BJ (cell line): ENCODE data around the gene FUNDC2. TPM values are rescaled to one million over a fixed set of nuclear protein-coding genes. Genes with fewer than 3 reads are reported as not detected.
"Not testable (repeated sequence)": the region's sequence is repeated elsewhere in the genome, so short reads cannot be mapped to it uniquely, and the experiment has no call there.

Source experiments
- CTCF ChIA-PET: fragments of 350-600 bp; formaldehyde crosslinking; extraction: SDS; loops from one replicate; lab custom pipeline; 2021; ENCODE audit warnings: antibody characterized with exemption, inconsistent platforms; lab: Yijun Ruan, JAX
- POLR2A ChIA-PET: fragments of 300-600 bp; sonication (Branson Sonifier 250); formaldehyde crosslinking; extraction: SDS; loops from one replicate; lab custom pipeline; 2021; ENCODE audit warnings: antibody characterized with exemption; lab: Charles Lee
- DNase-seq: peaks from one replicate; pipeline ENCODE4 v3.0.0-alpha.2; 2011; ENCODE audit warnings: low read depth
- H3K27me3 ChIP-seq: 2 replicates; pipeline ENCODE4 v1.6.0; 2011; ENCODE audit warnings: low read length; ENCODE audit not compliant: control insufficient read depth, insufficient read depth
- H3K36me3 ChIP-seq: 2 replicates; pipeline ENCODE4 v1.5.1; 2011; ENCODE audit warnings: low read length; ENCODE audit not compliant: control insufficient read depth, insufficient read depth
- H3K4me3 ChIP-seq: 2 replicates; pipeline ENCODE4 v1.5.1; 2011; ENCODE audit warnings: low read depth, mild to moderate bottlenecking, control low read depth, low read length
- polyA plus RNA-seq: library from polyadenylated mRNA; depleted of rRNA; stranded (reverse); fragments of >200 nt; gene quantifications from 2 replicates; pipeline ENCODE4 v1.2.3, GENCODE V29; 2011
- TF ChIP-seq, protein P1 (sequence below): IDR thresholded peaks from 2 replicates; pipeline ENCODE4 v1.5.1; 2011; ENCODE audit warnings: low read depth, mild to moderate bottlenecking, control low read depth, inconsistent platforms, low read length, moderate library complexity; ENCODE audit not compliant: insufficient read depth

FUNDC2 gene
- polyA plus RNA-seq, 1 experiment = 65.2 TPM

DNA sequence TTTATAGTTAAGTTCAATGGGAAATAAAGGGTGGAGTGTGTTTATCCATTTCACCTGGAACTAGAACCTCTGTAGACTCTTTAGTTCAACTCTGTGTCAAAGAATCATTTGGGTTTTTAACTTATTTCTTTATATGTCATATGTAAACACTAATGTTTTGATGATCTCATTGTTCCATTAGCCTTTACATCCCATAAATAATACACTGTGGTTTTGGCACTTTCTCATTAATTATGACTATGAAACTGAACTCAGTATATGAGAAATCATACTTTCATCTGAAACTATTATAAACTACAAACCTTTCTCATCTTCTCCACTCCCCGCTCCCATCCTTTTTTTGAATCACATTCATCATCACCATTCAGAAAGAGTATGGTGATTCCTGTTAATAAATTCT lies 35.2 kb upstream of the FUNDC2 start:
- POLR2A ChIA-PET = no interaction called here
- H3K36me3 ChIP-seq = no peaks in the 10 kb centered on the region
- DNase-seq = no peak
- no peak overlapping the region for H3K4me3 ChIP-seq
- CTCF ChIA-PET = no interaction called here
- TF ChIP-seq, protein P1, sequence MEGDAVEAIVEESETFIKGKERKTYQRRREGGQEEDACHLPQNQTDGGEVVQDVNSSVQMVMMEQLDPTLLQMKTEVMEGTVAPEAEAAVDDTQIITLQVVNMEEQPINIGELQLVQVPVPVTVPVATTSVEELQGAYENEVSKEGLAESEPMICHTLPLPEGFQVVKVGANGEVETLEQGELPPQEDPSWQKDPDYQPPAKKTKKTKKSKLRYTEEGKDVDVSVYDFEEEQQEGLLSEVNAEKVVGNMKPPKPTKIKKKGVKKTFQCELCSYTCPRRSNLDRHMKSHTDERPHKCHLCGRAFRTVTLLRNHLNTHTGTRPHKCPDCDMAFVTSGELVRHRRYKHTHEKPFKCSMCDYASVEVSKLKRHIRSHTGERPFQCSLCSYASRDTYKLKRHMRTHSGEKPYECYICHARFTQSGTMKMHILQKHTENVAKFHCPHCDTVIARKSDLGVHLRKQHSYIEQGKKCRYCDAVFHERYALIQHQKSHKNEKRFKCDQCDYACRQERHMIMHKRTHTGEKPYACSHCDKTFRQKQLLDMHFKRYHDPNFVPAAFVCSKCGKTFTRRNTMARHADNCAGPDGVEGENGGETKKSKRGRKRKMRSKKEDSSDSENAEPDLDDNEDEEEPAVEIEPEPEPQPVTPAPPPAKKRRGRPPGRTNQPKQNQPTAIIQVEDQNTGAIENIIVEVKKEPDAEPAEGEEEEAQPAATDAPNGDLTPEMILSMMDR = no peak
- no peaks in the 10 kb centered on the region for H3K27me3 ChIP-seq

DNA sequence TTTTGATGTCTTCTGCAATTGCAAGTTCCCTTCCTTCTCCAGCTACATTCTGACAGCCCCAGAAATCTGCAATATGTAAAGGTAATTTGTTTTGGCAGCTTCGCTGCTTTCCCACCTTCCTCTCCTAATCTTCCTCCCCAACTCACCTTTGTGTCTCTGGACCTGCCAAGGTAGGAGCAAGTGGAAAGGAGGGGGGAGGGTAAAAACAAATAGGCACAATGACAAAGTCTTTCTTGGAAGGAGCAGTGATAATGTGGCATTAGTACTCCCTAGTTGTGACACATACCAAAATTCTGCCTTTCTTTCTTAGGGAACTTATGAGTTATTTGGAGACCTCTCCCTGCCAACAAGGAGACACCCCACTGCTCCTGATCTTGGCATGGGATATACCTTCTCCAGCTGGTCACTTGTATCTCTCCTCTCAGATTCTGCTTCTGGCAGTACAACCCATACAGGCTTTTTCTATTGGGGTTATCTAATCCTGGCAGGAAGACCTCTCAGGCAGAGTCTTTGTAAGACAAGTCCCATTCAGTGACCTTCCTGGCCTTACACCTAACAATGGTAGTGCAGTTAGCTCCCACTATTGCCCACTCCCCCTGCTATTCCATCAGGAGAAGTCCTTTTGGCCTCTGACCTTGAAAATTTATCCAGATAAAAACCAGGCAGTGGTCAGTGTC lies 28.3 kb upstream of the FUNDC2 start:
- DNase-seq = no peak
- Histone ChIP-seq H3K4me3 (no peak overlapping the region), H3K36me3 (no peaks in the 10 kb centered on the region), H3K27me3 (no peaks in the 10 kb centered on the region)
- ChIA-PET CTCF (no interaction called here), POLR2A (no interaction called here)
- TF ChIP-seq, protein P1 = no peak

DNA sequence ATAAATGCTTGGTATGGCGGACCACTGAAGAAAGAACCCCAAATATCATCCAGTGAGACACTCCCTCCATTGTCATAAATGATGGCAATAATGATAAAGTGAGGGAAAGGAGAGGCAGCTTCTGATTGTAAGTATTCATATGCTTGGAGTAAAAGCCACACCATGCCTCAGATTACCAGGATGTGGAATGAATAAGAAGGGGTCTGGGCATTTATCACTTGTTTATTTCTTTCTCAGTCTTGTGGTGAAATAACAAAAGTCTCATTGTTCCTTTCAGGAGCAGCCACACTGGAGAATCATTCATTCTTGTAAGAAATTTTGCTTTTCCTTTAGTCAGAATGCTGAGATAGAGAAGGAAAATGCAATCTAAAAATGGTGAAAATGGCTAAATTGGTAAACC lies 25.8 kb upstream of the FUNDC2 start:
- Histone ChIP-seq H3K4me3 (no peak overlapping the region), H3K27me3 (no peaks in the 10 kb centered on the region), H3K36me3 (no peaks in the 10 kb centered on the region)
- POLR2A ChIA-PET = no interaction called here
- CTCF ChIA-PET = no interaction called here
- DNase-seq = no peak
- TF ChIP-seq, protein P1 = no peak

DNA sequence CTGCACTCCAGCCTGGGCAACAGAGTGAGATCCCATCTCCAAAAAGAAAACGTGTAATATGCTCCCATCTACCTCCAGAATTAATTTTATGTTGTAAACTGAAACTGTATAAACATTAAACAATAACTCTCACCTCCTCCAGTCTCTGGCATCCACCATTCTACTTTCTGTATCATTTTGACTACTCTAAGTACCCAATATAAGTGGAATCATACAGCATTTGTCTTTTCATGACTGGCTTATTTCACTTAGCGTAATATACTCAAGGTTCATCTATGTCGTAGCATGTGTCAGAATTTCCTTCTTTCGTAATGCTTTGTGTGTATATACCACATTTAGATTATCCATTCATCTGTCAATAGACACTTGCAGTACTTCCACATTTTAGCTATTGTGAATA lies 24.8 kb upstream of the FUNDC2 start:
- POLR2A ChIA-PET = no interaction called here

DNA sequence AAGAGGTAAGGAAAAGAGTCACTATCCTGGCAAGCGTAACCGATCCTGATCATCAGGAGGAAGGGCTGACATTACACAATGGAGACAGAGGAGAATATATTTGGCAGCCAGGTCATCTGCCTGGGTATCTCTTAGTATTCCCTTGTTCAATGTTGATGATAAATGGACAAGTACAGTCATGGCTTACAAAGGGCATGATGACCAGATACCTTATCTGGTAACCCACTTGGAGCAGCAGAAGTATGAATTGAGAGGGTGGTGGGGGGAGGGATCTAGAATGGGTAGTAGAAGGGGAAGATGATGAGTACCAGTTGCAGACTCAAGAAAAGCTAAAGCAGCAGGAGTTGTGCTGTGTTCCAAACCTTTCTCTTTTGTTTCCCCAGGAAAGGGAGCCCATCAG lies 21.5 kb upstream of the FUNDC2 start:
- TF ChIP-seq, protein P1 = no peak
- Histone ChIP-seq H3K27me3 (no peaks in the 10 kb centered on the region), H3K36me3 (no peaks in the 10 kb centered on the region), H3K4me3 (no peak overlapping the region)
- ChIA-PET POLR2A (no interaction called here), CTCF (no interaction called here)
- no peak for DNase-seq

More for the DNA sequence above, 24.8 kb upstream of the FUNDC2 start:
- CTCF ChIA-PET = no interaction called here
- DNase-seq = no peak
- Histone ChIP-seq H3K36me3 (no peaks in the 10 kb centered on the region), H3K27me3 (no peaks in the 10 kb centered on the region), H3K4me3 (no peak overlapping the region)
- TF ChIP-seq, protein P1 = no peak

DNA sequence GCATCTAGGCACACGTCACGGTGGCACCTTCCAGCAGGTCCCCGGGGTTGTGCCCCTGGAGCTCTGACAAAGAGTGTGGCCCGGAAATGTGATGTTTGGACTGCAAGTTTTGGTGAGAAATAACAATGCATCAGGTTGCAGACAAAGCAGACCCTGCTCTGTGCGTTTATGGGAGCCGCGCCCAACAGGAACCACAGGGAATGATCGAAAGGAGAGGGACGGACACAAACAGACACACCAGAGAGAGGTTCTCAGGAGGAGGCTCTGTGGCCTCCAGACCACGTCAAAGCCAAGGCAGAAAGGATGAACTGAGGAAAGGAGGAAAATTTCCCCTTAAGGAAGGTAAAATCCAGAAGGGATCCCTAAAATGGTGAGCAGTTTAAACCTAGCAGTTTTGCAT lies 20.3 kb upstream of the FUNDC2 start:
- DNase-seq, POLR2A ChIA-PET, H3K27me3 ChIP-seq, H3K36me3 ChIP-seq, H3K4me3 ChIP-seq, CTCF ChIA-PET: not testable (repeated sequence)

DNA sequence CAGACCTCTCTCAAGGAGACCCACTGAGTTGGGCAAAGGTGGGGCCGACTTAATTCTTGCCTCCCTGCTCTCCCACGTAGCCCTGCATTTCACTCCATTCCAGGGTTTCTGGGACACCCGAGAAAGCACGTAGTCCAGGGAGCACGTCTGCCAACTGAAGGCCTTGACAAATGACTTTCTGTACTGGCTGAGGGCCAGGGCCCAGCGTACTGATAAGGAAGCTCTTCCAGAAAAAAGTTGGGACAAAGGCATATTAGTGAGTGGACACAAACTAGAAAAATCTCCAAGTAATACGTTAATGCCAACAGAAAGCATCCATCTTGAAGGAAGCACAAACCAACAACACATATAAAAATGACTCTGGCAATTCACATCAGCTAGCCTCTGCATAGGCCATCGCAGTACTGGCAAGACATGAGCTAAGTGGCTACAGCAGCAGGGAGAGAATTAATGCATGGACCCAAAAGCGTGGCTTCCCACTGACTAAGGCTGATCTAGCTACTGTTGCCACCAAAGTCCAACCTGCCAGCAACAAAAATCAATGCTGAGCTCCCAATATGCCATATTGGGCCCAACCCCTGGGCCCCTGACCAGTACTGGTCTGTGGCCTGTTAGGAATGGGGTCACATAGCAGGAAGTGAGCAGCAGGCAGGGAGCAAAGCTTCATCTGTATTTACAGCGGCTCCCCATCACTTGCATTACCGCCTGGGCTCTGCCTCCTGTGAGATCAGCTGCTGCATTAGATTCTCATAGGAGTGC lies 19.6 kb upstream of the FUNDC2 start:
- H3K27me3 ChIP-seq, CTCF ChIA-PET, H3K36me3 ChIP-seq, POLR2A ChIA-PET, DNase-seq, H3K4me3 ChIP-seq: not testable (repeated sequence)

DNA sequence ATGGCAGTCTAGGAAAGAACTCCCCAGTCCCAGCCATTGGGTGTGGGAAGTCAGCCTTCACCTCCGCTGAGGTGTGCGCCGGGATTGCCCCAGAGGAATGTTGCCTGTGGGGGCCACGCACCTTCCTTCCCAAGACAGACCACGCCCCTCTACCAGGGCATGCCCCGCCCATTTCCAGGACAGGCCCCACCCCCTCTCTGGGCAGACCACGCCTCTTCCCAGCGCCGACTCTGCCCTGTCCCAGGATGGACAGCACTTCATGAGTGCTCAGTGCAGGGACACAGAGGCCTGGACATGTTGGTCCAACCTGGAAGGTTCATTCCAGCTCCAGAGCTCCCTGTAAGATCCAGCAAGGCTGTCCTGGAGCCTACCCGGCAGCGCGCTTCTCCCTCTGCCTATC lies 18.1 kb upstream of the FUNDC2 start:
- DNase-seq, CTCF ChIA-PET, POLR2A ChIA-PET, H3K4me3 ChIP-seq, H3K36me3 ChIP-seq, H3K27me3 ChIP-seq: not testable (repeated sequence)
